HG03097 (cell line): ENCODE measurements around the gene TEX54.
A peak's percentile ranks its signal among the peaks of the same experiment; 100 is the strongest.
"Not testable (repeated sequence)": the region's sequence is repeated elsewhere in the genome, so short reads cannot be mapped to it uniquely, and the experiment has no call there.

Experiments used
- ATAC-seq: cut with Tn5 transposase; IDR thresholded peaks from one replicate; pipeline ENCODE4 v1.9.1; 2021; ENCODE audit not compliant: unreplicated experiment, low FRiP score

TEX54 gene

DNA sequence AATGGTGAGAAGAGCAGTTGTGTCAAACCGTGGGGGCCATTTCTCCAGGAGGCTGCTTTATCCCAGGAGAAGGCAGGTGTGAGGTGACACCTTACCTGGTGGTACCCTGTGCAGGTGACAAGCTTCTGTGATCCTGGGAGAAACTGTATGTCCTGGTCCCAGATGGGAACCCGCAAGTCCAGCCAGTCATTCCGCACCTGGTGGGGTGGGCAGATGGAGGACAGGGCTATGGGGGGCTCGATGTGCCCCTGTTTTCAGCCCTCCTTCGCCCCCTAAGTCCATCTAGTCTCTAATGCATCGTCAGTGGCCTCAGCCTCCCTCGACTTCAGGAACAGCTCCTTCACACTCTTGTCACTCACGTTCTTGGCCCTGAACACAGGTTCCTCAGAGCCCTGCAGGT, 2.7 kb upstream of the TEX54 start:
- ATAC-seq = no peak

GRCh38 chr11:62831520-62832335, 913 bp downstream of the TEX54 start, which contains the start of gene STX5:
STX5 (minus strand) TSS chr11:62832051; CDS start chr11:62831243, 808 bp downstream.
- peak; percentile 69 for ATAC-seq

DNA sequence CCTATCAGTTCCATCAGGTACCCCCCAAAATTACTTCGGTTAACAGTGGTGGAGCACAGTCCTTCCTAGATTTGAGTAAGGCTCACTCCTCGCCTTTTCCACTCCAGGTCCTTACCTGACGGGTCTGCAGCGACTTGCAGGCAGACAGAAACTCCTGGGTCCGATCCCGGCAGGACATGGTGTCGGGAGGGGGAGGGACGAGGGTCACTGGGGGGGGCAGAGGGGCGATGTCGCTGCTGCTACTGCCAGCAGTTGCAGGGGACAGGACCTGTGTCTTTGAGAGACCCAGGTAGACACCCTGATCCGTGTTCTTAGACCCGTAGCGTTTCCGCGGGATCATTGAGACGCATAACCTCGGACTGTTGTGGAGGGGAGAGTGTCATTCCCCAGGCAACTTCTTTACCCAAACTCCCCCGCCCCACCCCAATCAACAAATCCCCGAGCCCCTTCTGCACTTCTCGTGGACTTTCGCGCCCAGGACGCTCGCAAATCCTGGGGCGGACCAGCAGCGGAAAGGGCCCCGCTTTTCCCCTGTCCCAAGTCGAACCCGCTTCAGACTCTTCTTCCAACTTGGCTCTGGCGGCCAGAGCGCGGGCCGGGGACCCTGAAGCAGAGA, 1.6 kb downstream of the TEX54 start:
- ATAC-seq = no peak

- not testable (repeated sequence) for ATAC-seq
Observed at GRCh38 chr11:62828130-62828529, 4.5 kb downstream of the TEX54 start.

GRCh38 chr11:62823677-62824076, 9.0 kb downstream of the TEX54 start:
- ATAC-seq = no peak

DNA sequence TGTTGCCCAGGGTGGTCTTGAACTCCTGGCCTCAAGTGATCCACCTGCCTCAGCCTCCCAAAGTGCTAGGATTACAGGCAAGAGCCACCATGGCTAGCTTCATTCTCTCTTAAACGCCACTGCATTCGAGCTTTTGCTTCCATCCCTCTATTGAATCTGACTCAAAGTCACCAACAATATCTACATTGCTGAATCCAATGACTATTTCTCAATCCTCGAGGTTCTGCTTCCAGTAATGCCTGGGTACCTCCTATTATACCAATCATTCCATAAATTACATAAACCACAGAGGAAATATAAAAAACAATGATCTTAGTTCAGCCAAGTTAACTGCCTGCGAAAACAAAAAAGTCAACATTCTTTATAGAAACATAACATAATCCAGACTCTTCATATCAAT, 15.5 kb downstream of the TEX54 start:
- ATAC-seq = no peak

GRCh38 chr11:62816557-62816956, 16.1 kb downstream of the TEX54 start:
- ATAC-seq = no peak

DNA sequence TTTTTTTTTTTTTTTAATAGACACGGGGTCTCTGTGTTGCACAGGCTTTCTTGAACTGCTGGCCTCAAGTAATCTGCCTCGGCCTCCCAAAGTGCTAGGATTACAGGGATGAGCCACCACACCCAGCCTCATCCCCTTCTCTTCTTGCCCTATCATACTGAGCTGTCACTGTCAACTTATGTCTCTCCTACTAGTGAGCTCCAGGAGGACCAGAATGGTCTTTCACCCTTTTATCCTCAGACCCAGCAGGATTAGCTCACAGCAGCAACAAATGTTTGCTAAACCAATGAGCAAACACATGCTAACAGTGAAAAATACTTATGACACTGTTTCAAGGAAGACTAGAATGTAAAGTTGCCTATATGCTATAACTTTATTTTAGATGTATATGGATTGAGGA, 21.0 kb downstream of the TEX54 start:
- ATAC-seq = no peak

DNA sequence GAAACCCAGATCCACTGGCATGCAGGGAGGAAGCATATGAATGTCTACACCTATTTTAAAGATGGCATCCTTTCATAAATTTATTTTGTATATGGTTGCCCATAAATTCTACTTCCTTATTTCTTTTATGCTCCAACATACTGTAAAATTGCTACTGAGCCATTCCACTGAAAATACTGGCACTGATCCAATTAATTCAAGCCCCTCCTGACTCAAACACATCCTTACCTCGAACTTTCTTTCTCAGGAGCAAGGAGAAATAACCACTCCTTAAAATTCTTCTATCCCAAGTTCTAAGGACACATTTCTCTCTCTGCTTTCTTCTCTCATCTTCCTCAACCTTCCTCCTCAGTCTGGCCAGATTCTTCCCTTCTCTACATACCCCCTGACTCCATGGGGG, 21.9 kb downstream of the TEX54 start:
- ATAC-seq = no peak

- no peak for ATAC-seq
Observed at GRCh38 chr11:62806611-62807121, 26.0 kb downstream of the TEX54 start.

GRCh38 chr11:62805961-62806441, 26.6 kb downstream of the TEX54 start:
- ATAC-seq = no peak

- ATAC-seq = peak; percentile 81
Observed at GRCh38 chr11:62805076-62805892, 27.4 kb downstream of the TEX54 start, which contains the start of gene NXF1. NXF1 (minus strand) TSS chr11:62805440; CDS start chr11:62805356, 84 bp downstream.

- ATAC-seq = peak; percentile 18
Observed at GRCh38 chr11:62804310-62805075, 28.1 kb downstream of the TEX54 start.

- ATAC-seq = no peak
Observed at GRCh38 chr11:62801071-62801470, 31.6 kb downstream of the TEX54 start.

- ATAC-seq = no peak
Observed at GRCh38 chr11:62799486-62799885, 33.2 kb downstream of the TEX54 start.

- ATAC-seq = no peak
Observed at GRCh38 chr11:62796281-62796680, 36.4 kb downstream of the TEX54 start.

- ATAC-seq = no peak
Observed at GRCh38 chr11:62794201-62794775, 38.4 kb downstream of the TEX54 start.

DNA sequence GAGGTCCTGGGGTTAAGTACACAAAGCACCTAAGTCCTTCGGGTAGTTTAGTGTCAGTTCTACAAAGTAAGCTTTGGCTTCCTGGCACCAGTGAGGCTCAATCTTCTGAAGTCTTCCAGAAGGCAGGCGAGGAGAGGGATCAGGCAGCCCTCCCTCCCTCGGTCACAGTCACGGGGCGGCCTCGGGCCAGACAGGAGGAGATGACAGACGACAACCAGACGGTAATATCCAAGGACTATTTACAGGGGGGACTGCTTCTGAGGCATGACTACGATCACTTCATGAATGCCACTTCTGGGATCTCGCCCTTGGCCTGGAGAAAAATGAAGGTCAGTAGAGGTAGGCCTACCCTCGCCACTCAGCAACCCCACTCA, 40.5 kb downstream of the TEX54 start:
- ATAC-seq = no peak

GRCh38 chr11:62791501-62792201, 41.0 kb downstream of the TEX54 start, which contains the start of gene TMEM223:
TMEM223 (minus strand) TSS chr11:62792006; CDS start chr11:62791994, 12 bp downstream.
- ATAC-seq = peak; percentile 49
